GM12878 (cell line): ENCODE results near the gene GAD2. TPM values are rescaled to one million over a fixed set of nuclear protein-coding genes. Genes with fewer than 3 reads are reported as not detected.
A peak's percentile ranks its signal among the peaks of the same experiment; 100 is the strongest.

Source experiments
- ATAC-seq: fragments of 200-7000 bp; cut with Tn5 transposase; 3 replicates; pipeline ENCODE4 v1.9.1; 2020; ENCODE audit warnings: mild to moderate bottlenecking, moderate library complexity
- BruUV-seq: library from RNA; stranded (reverse); fragments of 400-500 nt; replicated peaks from 2 replicates; lab custom pipeline; 2021; lab: Mats Ljungman, UMichigan
- CTCF ChIA-PET: fragments of 300-600 bp; sonication (Branson Sonifier 250); formaldehyde crosslinking; extraction: SDS; loops from one replicate; lab custom pipeline; 2021; ENCODE audit warnings: inconsistent platforms; lab: Yijun Ruan, JAX
- POLR2A ChIA-PET: fragments of 350-600 bp; formaldehyde crosslinking; extraction: SDS; loops from one replicate; lab custom pipeline; 2021; ENCODE audit warnings: inconsistent platforms; lab: Charles Lee
- RAD21 ChIA-PET: fragments of 300-600 bp; sonication (Branson Sonifier 250); formaldehyde crosslinking; loops from one replicate; lab custom pipeline; 2023; ENCODE audit warnings: antibody characterized with exemption; ENCODE audit not compliant: unreplicated experiment; lab: Charles Lee
- SMC1A ChIA-PET: fragments of 300-600 bp; sonication (Branson Sonifier 250); formaldehyde crosslinking; loops from one replicate; lab custom pipeline; 2023; ENCODE audit not compliant: unreplicated experiment, uncharacterized antibody; lab: Charles Lee
- DNase-seq: peaks from one replicate; pipeline ENCODE4 v3.0.0-alpha.2; 2011; ENCODE audit warnings: low read depth, low spot score
- FAIRE-seq: peaks from 3 replicates; lab custom pipeline; 2011; peaks lifted over from hg19 to GRCh38; lab: Jason Lieb, UNC
- H2AFZ ChIP-seq: 2 replicates; pipeline ENCODE4 v1.6.0; 2011; ENCODE audit warnings: low read depth, low read length, control low read depth; ENCODE audit not compliant: control insufficient read depth
- H3K27ac ChIP-seq: 2 replicates; pipeline ENCODE4 v1.5.1; 2011; ENCODE audit warnings: control low read depth; ENCODE audit not compliant: control insufficient read depth, insufficient read depth
- H3K27me3 ChIP-seq, 2 experiments: replicated peaks in 1 of 2; 2 replicates each; pipeline versions ENCODE4 v1.6.0 to v1.6.1; 2011; ENCODE audit warnings: low read length in 1 of 2; ENCODE audit not compliant: control insufficient read depth in 2 of 2, insufficient read depth in 2 of 2
- H3K36me3 ChIP-seq, 2 experiments: 2 replicates each; pipeline ENCODE4 v1.5.1; 2011; ENCODE audit warnings: low read length in 1 of 2; ENCODE audit not compliant: control insufficient read depth in 2 of 2, insufficient read depth in 2 of 2
- H3K4me1 ChIP-seq: 2 replicates; pipeline ENCODE4 v1.6.1; 2011; ENCODE audit warnings: mild to moderate bottlenecking, low read length, moderate library complexity, mixed read lengths; ENCODE audit not compliant: control insufficient read depth, insufficient read depth
- H3K4me2 ChIP-seq: 2 replicates; pipeline ENCODE4 v1.6.0; 2011; ENCODE audit warnings: control low read depth; ENCODE audit not compliant: control insufficient read depth, insufficient read depth
- H3K4me3 ChIP-seq: fragments of 200-600 bp; sonication (generic); 2 replicates; pipeline ENCODE4 v1.5.1; 2016
- H3K79me2 ChIP-seq: 2 replicates; pipeline ENCODE4 v1.6.0; 2011; ENCODE audit warnings: low read length; ENCODE audit not compliant: control insufficient read depth, insufficient read depth
- H3K9ac ChIP-seq: 2 replicates; pipeline ENCODE4 v1.8.0; 2011; ENCODE audit warnings: low read length, control low read depth, mixed read lengths; ENCODE audit not compliant: control insufficient read depth, insufficient read depth
- H3K9me3 ChIP-seq: replicated peaks from 3 replicates; pipeline ENCODE4 v1.5.1; 2011; ENCODE audit warnings: mild to moderate bottlenecking, low read length; ENCODE audit not compliant: control insufficient read depth, insufficient read depth
- H4K20me1 ChIP-seq: 2 replicates; pipeline ENCODE4 v1.6.0; 2011; ENCODE audit not compliant: control insufficient read depth, insufficient read depth
- CEBPZ ChIP-seq: fragments of 150-350 bp; IDR thresholded peaks from 2 replicates; pipeline ENCODE4 v1.6.1; 2016; ENCODE audit warnings: low read depth, low read length
- GATAD2B ChIP-seq: fragments of 450-650 bp; conservative IDR thresholded peaks from 2 replicates; pipeline ENCODE4 v1.6.1; 2017; ENCODE audit warnings: low read depth, mild to moderate bottlenecking, moderate library complexity
- HDAC6 ChIP-seq: fragments of 200-600 bp; sonication (generic); IDR thresholded peaks from one replicate; pipeline ENCODE4 v1.8.0; 2017; ENCODE audit warnings: antibody characterized with exemption; ENCODE audit not compliant: unreplicated experiment
- MEF2B ChIP-seq: fragments of 450-650 bp; IDR thresholded peaks from 2 replicates; pipeline ENCODE4 v1.6.1; 2018; ENCODE audit warnings: mild to moderate bottlenecking, moderate library complexity; ENCODE audit not compliant: partially characterized antibody, poor library complexity, severe bottlenecking
- MTA2 ChIP-seq: fragments of 450-650 bp; IDR thresholded peaks from 2 replicates; pipeline ENCODE4 v1.6.1; 2016; ENCODE audit warnings: low read depth, mild to moderate bottlenecking, moderate library complexity
- NFIC ChIP-seq: IDR thresholded peaks from 2 replicates; pipeline ENCODE4 v1.6.1; 2012; ENCODE audit warnings: low read depth, mild to moderate bottlenecking, inconsistent platforms, low read length, moderate library complexity
- NFYA ChIP-seq: IDR thresholded peaks from 2 replicates; pipeline ENCODE4 v1.6.1; 2011; ENCODE audit warnings: low read depth, mild to moderate bottlenecking, low read length, improper control_type of control experiment, borderline replicate concordance
- NFYB ChIP-seq: IDR thresholded peaks from 2 replicates; pipeline ENCODE4 v1.6.1; 2011; ENCODE audit warnings: low read depth, mild to moderate bottlenecking, low read length, improper control_type of control experiment, moderate library complexity; ENCODE audit not compliant: insufficient read depth
- RAD21 ChIP-seq: IDR thresholded peaks from 2 replicates; pipeline ENCODE4 v1.6.1; 2011; ENCODE audit warnings: mild to moderate bottlenecking, low read depth, low read length, moderate library complexity; ENCODE audit not compliant: insufficient read depth
- RB1 ChIP-seq: fragments of 450-650 bp; formaldehyde crosslinking; IDR thresholded peaks from 2 replicates; pipeline ENCODE4 v1.6.1; 2017; ENCODE audit warnings: mild to moderate bottlenecking, borderline replicate concordance
- RCOR1 ChIP-seq: conservative IDR thresholded peaks from 2 replicates; pipeline ENCODE4 v1.6.1; 2012; ENCODE audit warnings: low read depth, low read length, improper control_type of control experiment
- RUNX3 ChIP-seq: IDR thresholded peaks from 2 replicates; pipeline ENCODE4 v1.6.1; 2012; ENCODE audit warnings: low read length, inconsistent platforms
- TAF1 ChIP-seq: IDR thresholded peaks from 2 replicates; pipeline ENCODE4 v1.6.1; 2011; ENCODE audit warnings: mild to moderate bottlenecking, low read depth, low read length, borderline replicate concordance
- TCF12 ChIP-seq: IDR thresholded peaks from 2 replicates; pipeline ENCODE4 v1.6.1; 2011; ENCODE audit warnings: low read depth, mild to moderate bottlenecking, low read length
- WRNIP1 ChIP-seq: IDR thresholded peaks from 2 replicates; pipeline ENCODE4 v1.6.1; 2011; ENCODE audit warnings: low read depth, low read length, improper control_type of control experiment, borderline replicate concordance
- WGBS: methylation state at CpG from one replicate; pipeline ENCODE4 v1.1.6; 2016; ENCODE audit warnings: low lambda C conversion rate; ENCODE audit not compliant: insufficient replicate concordance, insufficient coverage; ENCODE audit errors: missing lambda C conversion rate; 5-methylcytosine and 5-hydroxymethylcytosine counted together
- in situ Hi-C: fragments of 300-500 bp; cut with MboI; formaldehyde crosslinking; loops from 9 replicates; pipeline ENCODE4 v1.14.3; 2018; ENCODE audit warnings: mixed read lengths
- intact Hi-C: fragments of 100-400 bp; cut with micrococcal nuclease; formaldehyde crosslinking; loops from one replicate; pipeline ENCODE4 v1.14.2; 2022; ENCODE audit not compliant: unreplicated experiment
- polyA plus RNA-seq, 11 experiments: library from polyadenylated mRNA; depleted of rRNA in 4 of 11; unstranded in 6 of 11; stranded (reverse) in 5 of 11; fragments of >200 nt; fragmentation: Nextera tagmentation in 4 of 11; fragmentation: Illumina TruSeq in 1 of 11; extraction: Ambion mirVana in 4 of 11; extraction: Trizol in 1 of 11; gene quantifications; 1 replicate in 1 of 11; 2 replicates in 10 of 11; pipeline versions ENCODE4 v1.2.1 to v1.2.3, GENCODE V29; 2011 to 2016; ENCODE audit warnings: inconsistent platforms in 2 of 11, missing spikeins in 2 of 11, low read depth in 1 of 11
- total RNA-seq, 4 experiments: library from RNA; depleted of rRNA in 3 of 4; stranded (reverse); fragments of >200 nt in 3 of 4; fragmentation: Illumina TruSeq in 1 of 4; extraction: Trizol in 1 of 4; gene quantifications; 2 replicates each; pipeline versions ENCODE4 v1.2.1 to v1.2.3, GENCODE V29; 2013 to 2021

Gene GAD2
- total and polyA plus RNA-seq, 10 of the 15 experiments (the other 5 are each of a cell fraction or from before 2014, with no cell fraction given) = not detected

GRCh38 chr10:26310361-26310760 lies 93.8 kb downstream of the GAD2 start:
- Histone ChIP-seq H4K20me1 (no peaks in the 10 kb centered on the region), H3K36me3 (no peaks in the 10 kb centered on the region), H3K9ac (no peak overlapping the region)
- in situ Hi-C loops = no loop called here
- FAIRE-seq = no peak
- POLR2A ChIA-PET = no interaction called here
- TF ChIP-seq TCF12 (peak; percentile 33; the same call in 1 of the 2 replicates), GATAD2B (no peak), MEF2B (peak; percentile 47)
- TF ChIP-seq, all 136 proteins: peak for 2
- H3K4me1 ChIP-seq = no peaks in the 10 kb centered on the region
- BruUV-seq = no TSS peak
- no peak overlapping the region for H2AFZ ChIP-seq
- no peaks in the 10 kb centered on the region for H3K79me2 ChIP-seq
- H3K27ac ChIP-seq = no peak overlapping the region
- ChIA-PET SMC1A (no interaction called here), RAD21 (no interaction called here), CTCF (interaction anchor here (1.1 kb wide), 1 partner anchor 435 kb away, joined by 3 read pairs; no protein-coding TSS in a partner anchor)
- peak; percentile 71 for ATAC-seq
- H3K27me3 ChIP-seq = peaks cover 1 to 6% of the 10 kb centered on the region in 2 experiments; a peak in 3 of 4 replicates
- intact Hi-C loops = no loop called here
- 1% methylated on average over 3 of the region's 3 CpGs for WGBS
- no peak for DNase-seq
- H3K9me3 ChIP-seq = no peaks in the 10 kb centered on the region
- no peak overlapping the region for H3K4me3 ChIP-seq
- H3K4me2 ChIP-seq = no peak overlapping the region

GRCh38 chr10:26311383-26311940 lies 94.9 kb downstream of the GAD2 start:
- Histone ChIP-seq H3K4me2 (no peak overlapping the region), H3K9me3 (no peaks in the 10 kb centered on the region), H3K27ac (no peak overlapping the region), H3K27me3 (peaks cover 0 to 6% of the 10 kb centered on the region in 2 experiments; a peak in 3 of 4 replicates), H4K20me1 (no peaks in the 10 kb centered on the region), H3K36me3 (no peaks in the 10 kb centered on the region), H3K9ac (no peak overlapping the region), H2AFZ (no peak overlapping the region), H3K4me1 (no peaks in the 10 kb centered on the region), H3K79me2 (no peaks in the 10 kb centered on the region), H3K4me3 (no peak overlapping the region)
- DNase-seq (no peak), FAIRE-seq (peak; percentile 31), ATAC-seq (no peak)
- SMC1A ChIA-PET = no interaction called here
- in situ Hi-C loops (no loop called here), intact Hi-C loops (no loop called here)
- POLR2A ChIA-PET = no interaction called here
- no TSS peak for BruUV-seq
- RAD21 ChIA-PET = no interaction called here
- WGBS = 56% methylated on average over 4 of the region's 6 CpGs
- CTCF ChIA-PET = no interaction called here
- TF ChIP-seq NFYB (no peak), TAF1 (no peak), HDAC6 (no peak), TCF12 (no peak), MTA2 (no peak), NFIC (no peak), RCOR1 (no peak), RAD21 (no peak), WRNIP1 (no peak), RB1 (no peak), CEBPZ (no peak), RUNX3 (no peak), NFYA (no peak)
